Measurements from ENCODE around the gene APP. TPM values are rescaled to one million over a fixed set of nuclear protein-coding genes. Genes with fewer than 3 reads are reported as not detected.

Gene APP
- total and polyA plus RNA-seq, 8 donors, result 373 to 671 (median 580) TPM

- no peak for ATAC-seq
- Histone ChIP-seq H3K4me3 (no peak overlapping the region), H3K27ac (no peak overlapping the region), H3K36me3 (no peaks in the 10 kb centered on the region), H3K9me3 (no peaks in the 10 kb centered on the region), H3K27me3 (no peaks in the 10 kb centered on the region), H3K4me1 (peaks cover 0 to 14% of the 10 kb centered on the region in 2 donors)
- no peak for TF ChIP-seq CTCF (IDR thresholded peaks at IDR 0.05)
- DNase-seq, result no peak
- intact Hi-C loops (cut with DNase I), result no loop called here
These were observed 112.9 kb downstream of the APP start for GRCh38 chr21:26057477-26058170.

GRCh38 chr21:26055841-26056264 lies 114.7 kb downstream of the APP start:
- peaks cover 0 to 6% of the 10 kb centered on the region in 2 donors for H3K36me3 ChIP-seq
- no peak for TF ChIP-seq CTCF (IDR thresholded peaks at IDR 0.05)
- intact Hi-C loops (cut with DNase I), result no loop called here
- H3K4me3 ChIP-seq, result no peak overlapping the region
- H3K9me3 ChIP-seq, result no peaks in the 10 kb centered on the region
- H3K4me1 ChIP-seq, result peaks cover 0 to 5% of the 10 kb centered on the region in 2 donors
- DNase-seq, result no peak
- no peak for ATAC-seq
- H3K27me3 ChIP-seq, result no peaks in the 10 kb centered on the region
- no peak overlapping the region for H3K27ac ChIP-seq

DNA sequence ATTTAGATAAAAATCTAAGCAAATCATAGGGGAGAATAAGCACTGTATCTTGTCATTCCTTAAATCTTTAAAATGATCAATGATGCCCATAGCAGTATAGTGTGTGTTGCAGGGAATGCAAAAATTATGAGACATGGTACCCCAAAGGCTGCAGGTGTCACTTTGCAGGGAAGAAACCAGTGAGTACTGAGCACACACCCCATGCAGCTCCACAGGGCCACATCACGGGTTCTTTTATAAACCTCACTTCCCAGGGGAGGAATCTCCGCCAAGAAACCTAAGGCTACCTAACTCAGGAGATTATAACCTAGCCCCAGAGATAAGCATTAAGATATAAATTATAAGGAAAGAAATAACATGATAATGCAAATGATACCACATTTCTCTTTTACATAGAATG lies 115.6 kb downstream of the APP start:
- Histone ChIP-seq H3K27me3 (no peaks in the 10 kb centered on the region), H3K4me1 (no peaks in the 10 kb centered on the region), H3K36me3 (peaks cover 0 to 13% of the 10 kb centered on the region in 2 donors), H3K27ac (no peak overlapping the region), H3K9me3 (no peaks in the 10 kb centered on the region), H3K4me3 (no peak overlapping the region)
- no peak for TF ChIP-seq CTCF (IDR thresholded peaks at IDR 0.05)
- DNase-seq (no peak), ATAC-seq (no peak)
- intact Hi-C loops (cut with DNase I), result no loop called here

- DNase-seq (no peak), ATAC-seq (no peak)
- Histone ChIP-seq H3K36me3 (peaks cover 0 to 27% of the 10 kb centered on the region in 2 donors), H3K27me3 (no peaks in the 10 kb centered on the region), H3K4me3 (no peak overlapping the region), H3K9me3 (no peaks in the 10 kb centered on the region), H3K27ac (no peak overlapping the region), H3K4me1 (no peaks in the 10 kb centered on the region)
- TF ChIP-seq CTCF (IDR thresholded peaks at IDR 0.05), result no peak
- intact Hi-C loops (cut with DNase I), result no loop called here
These were observed 118.5 kb downstream of the APP start for GRCh38 chr21:26052057-26052456.

- Histone ChIP-seq H3K9me3 (no peaks in the 10 kb centered on the region), H3K4me3 (no peak overlapping the region), H3K27me3 (no peaks in the 10 kb centered on the region), H3K36me3 (peaks cover 0 to 27% of the 10 kb centered on the region in 2 donors), H3K4me1 (no peaks in the 10 kb centered on the region), H3K27ac (no peak overlapping the region)
- intact Hi-C loops (cut with DNase I), result no loop called here
- ATAC-seq, result no peak
- no peak for DNase-seq
- TF ChIP-seq CTCF (IDR thresholded peaks at IDR 0.05), result no peak
These were observed 119.7 kb downstream of the APP start for GRCh38 chr21:26050857-26051256.
